WTC11 (cell line): ENCODE results near the gene PAM.

ENCODE experiments used
- ETV6 ChIP-seq: sonication (generic); formaldehyde crosslinking; IDR thresholded peaks from 2 replicates; pipeline ENCODE4 v1.8.1; 2022; ENCODE audit warnings: mild to moderate bottlenecking, missing genetic modification reagents
- MXD4 ChIP-seq: fragments of 250-450 bp; sonication (Bioruptor Pico); IDR thresholded peaks from 2 replicates; pipeline ENCODE4 v1.8.0; 2021; ENCODE audit warnings: mild to moderate bottlenecking, moderate library complexity, borderline replicate concordance

DNA sequence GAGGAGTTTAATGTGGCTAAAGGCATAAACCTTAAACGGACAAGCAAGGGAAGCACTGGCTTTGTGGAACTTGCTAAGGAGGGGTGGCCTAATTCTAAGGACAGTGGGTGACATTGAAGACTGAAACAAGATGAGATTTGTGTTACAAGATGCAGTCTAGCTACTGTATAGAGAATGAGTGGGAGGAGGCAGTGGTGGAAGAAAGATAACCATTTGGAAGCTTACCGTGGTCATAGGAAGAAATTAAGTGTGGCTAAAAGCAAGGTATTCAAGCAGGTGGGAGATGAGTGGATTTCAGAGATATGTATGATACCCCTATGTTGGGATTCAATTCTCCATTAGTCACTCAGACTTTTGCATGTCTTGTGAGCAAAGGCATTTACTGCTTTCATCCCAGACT lies 4.6 kb downstream of the PAM start:
- TF ChIP-seq ETV6 (CRISPR knock-in tag) (no peak), MXD4 (CRISPR knock-in tag) (no peak)
